H1 (cell line): Measurements from ENCODE around the gene RAP1GAP. TPM values are rescaled to one million over a fixed set of nuclear protein-coding genes. Genes with fewer than 3 reads are reported as not detected.

ENCODE experiments used
- ASH2L ChIP-seq: fragments of 200-600, 300-600 bp; sonication (generic); IDR thresholded peaks from one replicate; pipeline ENCODE4 v1.7.1; 2017; ENCODE audit warnings: low read length
- CHD1 ChIP-seq: IDR thresholded peaks from 2 replicates; pipeline ENCODE4 v1.6.1; 2012; ENCODE audit warnings: low read depth, low read length, improper control_type of control experiment
- CTBP2 ChIP-seq: IDR thresholded peaks from 2 replicates; pipeline ENCODE4 v1.7.0; 2011; ENCODE audit warnings: borderline replicate concordance, mild to moderate bottlenecking, moderate library complexity, mixed read lengths, low read length; ENCODE audit not compliant: insufficient read depth, insufficient read length
- HDAC2 ChIP-seq, 2 experiments: fragments of 300-600 bp in 1 of 2; sonication (generic) in 1 of 2; IDR thresholded peaks; 2 replicates each; pipeline ENCODE4 v1.6.1; 2011 to 2012; ENCODE audit warnings: low read depth in 2 of 2, low read length in 2 of 2, mild to moderate bottlenecking in 2 of 2, moderate library complexity in 2 of 2, borderline replicate concordance in 1 of 2, inconsistent platforms in 1 of 2
- MAFK ChIP-seq: IDR thresholded peaks from 2 replicates; pipeline ENCODE4 v1.6.1; 2012; ENCODE audit warnings: low read depth, mild to moderate bottlenecking, improper control_type of control experiment, low read length
- MAX ChIP-seq: IDR thresholded peaks from 2 replicates; pipeline ENCODE4 v1.6.1; 2012; ENCODE audit warnings: inconsistent platforms
- POLR2AphosphoS5 ChIP-seq: IDR thresholded peaks from 2 replicates; pipeline ENCODE4 v1.6.1; 2011; ENCODE audit warnings: low read depth, low read length
- RXRA ChIP-seq: IDR thresholded peaks from 2 replicates; pipeline ENCODE4 v1.6.1; 2011; ENCODE audit warnings: low read depth, mild to moderate bottlenecking, low read length, moderate library complexity; ENCODE audit not compliant: insufficient read depth
- SIN3A ChIP-seq, 2 experiments: IDR thresholded peaks in 1 of 2; conservative IDR thresholded peaks in 1 of 2; 2 replicates each; pipeline ENCODE4 v1.6.1; 2011 to 2012; ENCODE audit warnings: low read length in 2 of 2, improper control_type of control experiment in 1 of 2, low read depth in 1 of 2, mild to moderate bottlenecking in 1 of 2
- TCF12 ChIP-seq: IDR thresholded peaks from 2 replicates; pipeline ENCODE4 v1.6.1; 2011; ENCODE audit warnings: low read depth, mild to moderate bottlenecking, low read length
- polyA plus RNA-seq, 7 experiments: library from polyadenylated mRNA; depleted of rRNA in 3 of 7; stranded (reverse) in 5 of 7; unstranded in 2 of 7; fragments of >200 nt in 5 of 7; fragments of 200-250 nt in 2 of 7; gene quantifications; 1 replicate in 5 of 7; 2 replicates in 1 of 7; 4 replicates in 1 of 7; pipeline versions ENCODE4 v1.2.1 to v1.2.3, GENCODE V29; 2011 to 2013; ENCODE audit warnings: missing spikeins in 2 of 7, mixed read lengths in 2 of 7
- total RNA-seq: library from RNA; stranded (reverse); fragmentation: NEBNext Ultra II Directional; extraction: Animal tissue kit (Norgen Biotek cat#: 25700); gene quantifications from 2 replicates; pipeline ENCODE4 v1.2.1, GENCODE V29; 2021

RAP1GAP gene
- total and polyA plus RNA-seq, 2 of the 8 experiments (the other 6 are each of a cell fraction or from before 2014, with no cell fraction given): 8.4 TPM

- TF ChIP-seq CHD1 (no peak), TCF12 (no peak), POLR2AphosphoS5 (no peak), MAFK (no peak), HDAC2 (IDR thresholded peaks at IDR 0.05; ENCODE audit: borderline replicate concordance in 1 of 2, low read depth in 2 of 2, low read length in 2 of 2) (no peak), RXRA (no peak), ASH2L (no peak), CTBP2 (no peak), SIN3A (conservative IDR thresholded peaks at IDR 0.05 in 1 of 2, IDR thresholded peaks at IDR 0.05 in 1 of 2; ENCODE audit: low read depth in 1 of 2, low read length in 2 of 2) (no peak), MAX (no peak)
Observed at GRCh38 chr1:21594501-21594900, 74.7 kb downstream of the RAP1GAP start (continued).
